HG03432 (cell line): ENCODE data around the gene DUSP6.
A peak's percentile ranks its signal among the peaks of the same experiment; 100 is the strongest.

Source experiments
- ATAC-seq: cut with Tn5 transposase; IDR thresholded peaks from one replicate; pipeline ENCODE4 v1.9.1; 2021; ENCODE audit warnings: mild to moderate bottlenecking, moderate library complexity; ENCODE audit not compliant: unreplicated experiment

DUSP6 gene

GRCh38 chr12:89376202-89376529 lies 23.9 kb upstream of the DUSP6 start:
- no peak for ATAC-seq

- no peak for ATAC-seq
These were observed 21.7 kb upstream of the DUSP6 start for GRCh38 chr12:89373763-89374572.

- ATAC-seq = no peak
These were observed 20.5 kb upstream of the DUSP6 start for GRCh38 chr12:89372584-89373370.

- no peak for ATAC-seq
These were observed 18.5 kb upstream of the DUSP6 start for GRCh38 chr12:89370850-89371249.

- ATAC-seq = no peak
These were observed 18.1 kb upstream of the DUSP6 start for GRCh38 chr12:89370421-89370831.

- no peak for ATAC-seq
These were observed 16.9 kb upstream of the DUSP6 start for GRCh38 chr12:89369166-89369565.

GRCh38 chr12:89368391-89368790 lies 16.1 kb upstream of the DUSP6 start:
- ATAC-seq = no peak

- ATAC-seq = no peak
These were observed 14.5 kb upstream of the DUSP6 start for GRCh38 chr12:89366676-89367364.

GRCh38 chr12:89364631-89365030 lies 12.3 kb upstream of the DUSP6 start:
- ATAC-seq = no peak

GRCh38 chr12:89364058-89364457 lies 11.8 kb upstream of the DUSP6 start:
- ATAC-seq = no peak

- ATAC-seq = no peak
These were observed 11.3 kb upstream of the DUSP6 start for GRCh38 chr12:89363582-89363981.

GRCh38 chr12:89363084-89363483 lies 10.8 kb upstream of the DUSP6 start:
- no peak for ATAC-seq

- ATAC-seq = no peak
These were observed 7.3 kb upstream of the DUSP6 start for GRCh38 chr12:89359615-89360014.

- no peak for ATAC-seq
These were observed 6.5 kb upstream of the DUSP6 start for GRCh38 chr12:89358805-89359204.

- no peak for ATAC-seq
These were observed 5.0 kb upstream of the DUSP6 start for GRCh38 chr12:89357297-89357730.

GRCh38 chr12:89356069-89356665 lies 3.9 kb upstream of the DUSP6 start:
- ATAC-seq = no peak

GRCh38 chr12:89355243-89356068 lies 3.2 kb upstream of the DUSP6 start:
- no peak for ATAC-seq

GRCh38 chr12:89354612-89355067 lies 2.3 kb upstream of the DUSP6 start:
- ATAC-seq = no peak

- peak; percentile 40 for ATAC-seq
These were observed 1.7 kb upstream of the DUSP6 start for GRCh38 chr12:89353823-89354611.
